ENCODE data around the gene TGM4.

The TGM4 gene

GRCh38 chr3:44883213-44883955, 9.0 kb downstream of the TGM4 start:
- DNase-seq: no peak

GRCh38 chr3:44883999-44884431, 9.6 kb downstream of the TGM4 start:
- no peak for DNase-seq

GRCh38 chr3:44885618-44886017, 11.2 kb downstream of the TGM4 start:
- no peak for DNase-seq

DNA sequence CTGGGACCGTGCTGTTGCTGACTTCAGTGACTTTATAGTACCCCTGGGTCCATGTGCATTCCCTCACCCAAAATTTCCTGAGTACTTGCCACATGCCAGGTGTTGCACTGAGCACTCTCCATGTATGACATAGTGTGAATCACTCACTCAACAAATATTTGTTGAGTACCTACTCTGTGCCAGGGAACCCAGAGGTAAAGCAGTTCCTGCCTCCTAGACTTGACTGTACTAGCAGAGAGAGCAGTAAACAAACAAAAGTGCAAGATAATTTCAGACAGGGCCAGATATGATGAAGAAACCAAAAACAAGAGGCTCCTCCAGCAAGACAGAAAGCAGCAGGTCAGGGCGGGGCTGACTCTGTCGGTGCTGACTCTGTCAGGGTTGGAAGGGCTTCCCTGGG, 12.2 kb downstream of the TGM4 start:
- no peak for DNase-seq

- no peak for DNase-seq
Measured at GRCh38 chr3:44887101-44887500, 12.7 kb downstream of the TGM4 start.

GRCh38 chr3:44890258-44890657, 15.8 kb downstream of the TGM4 start:
- no peak for DNase-seq

GRCh38 chr3:44890852-44891251, 16.4 kb downstream of the TGM4 start:
- no peak for DNase-seq

DNA sequence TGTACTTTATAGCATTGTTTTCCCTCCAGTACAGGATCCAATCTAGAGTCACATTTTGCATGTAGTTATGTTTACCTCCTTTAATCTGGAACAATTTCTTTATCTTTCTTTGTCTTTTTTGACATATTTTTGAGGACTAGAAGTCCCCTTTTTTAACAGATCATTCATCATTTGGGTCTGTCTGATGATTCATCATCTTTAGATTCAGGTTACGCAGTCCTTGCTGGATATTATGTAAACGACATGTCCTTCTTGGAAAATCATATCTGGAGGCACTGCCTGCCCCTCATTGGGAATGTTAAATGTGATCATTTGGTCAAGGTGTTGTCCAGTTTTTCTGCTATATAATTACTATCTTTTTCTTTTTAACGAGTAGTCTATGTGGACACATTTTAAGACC, 18.3 kb downstream of the TGM4 start:
- DNase-seq: no peak

GRCh38 chr3:44893097-44893496, 18.7 kb downstream of the TGM4 start:
- no peak for DNase-seq

- no peak for DNase-seq
Measured at GRCh38 chr3:44894485-44894884, 20.1 kb downstream of the TGM4 start.

- DNase-seq: no peak
Measured at GRCh38 chr3:44896440-44896839, 22.0 kb downstream of the TGM4 start.

GRCh38 chr3:44899683-44900367, 25.4 kb downstream of the TGM4 start:
- DNase-seq: no peak

DNA sequence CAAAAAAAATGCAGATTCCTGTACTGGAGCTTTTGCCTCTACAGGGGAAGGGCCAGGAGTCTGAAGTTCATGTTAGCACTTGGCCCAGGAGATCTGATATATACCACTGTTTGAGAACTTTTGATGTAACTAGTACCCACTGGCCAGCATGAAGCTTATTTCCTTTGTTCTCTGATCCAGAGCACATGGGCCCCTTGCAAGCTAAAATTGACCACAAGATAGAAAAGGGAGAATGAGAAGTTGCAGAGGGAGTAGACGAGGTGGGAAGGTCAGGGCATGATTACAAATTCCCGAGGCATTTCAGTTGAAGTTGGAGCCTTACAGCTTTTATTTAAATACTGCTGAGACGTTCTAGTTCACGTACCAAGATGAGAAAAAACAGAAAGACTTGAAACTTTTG, 28.2 kb downstream of the TGM4 start:
- DNase-seq: no peak

GRCh38 chr3:44903314-44903713, 28.9 kb downstream of the TGM4 start:
- DNase-seq: no peak

DNA sequence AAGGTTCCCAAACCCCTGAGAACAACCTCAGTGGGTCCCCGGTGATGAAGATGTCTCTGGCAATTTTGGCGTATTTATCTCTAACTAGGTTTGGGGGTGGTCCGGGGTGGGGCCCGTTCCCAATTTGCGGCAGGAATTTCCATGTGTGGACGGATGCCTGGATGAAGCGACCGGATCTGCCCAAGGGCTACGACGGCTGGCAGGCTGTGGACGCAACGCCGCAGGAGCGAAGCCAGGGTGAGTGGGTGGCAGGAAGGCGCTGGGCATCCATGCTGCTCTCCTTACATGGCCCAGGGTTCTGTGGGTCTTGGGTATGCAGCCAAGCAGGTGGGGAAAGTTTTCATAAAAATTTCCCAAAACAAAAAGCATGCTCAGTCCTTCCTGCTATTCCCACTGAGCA, 29.3 kb downstream of the TGM4 start:
- DNase-seq: no peak

- peak; percentile 5 for DNase-seq
Measured at GRCh38 chr3:44905446-44906157, 31.2 kb downstream of the TGM4 start.

DNA sequence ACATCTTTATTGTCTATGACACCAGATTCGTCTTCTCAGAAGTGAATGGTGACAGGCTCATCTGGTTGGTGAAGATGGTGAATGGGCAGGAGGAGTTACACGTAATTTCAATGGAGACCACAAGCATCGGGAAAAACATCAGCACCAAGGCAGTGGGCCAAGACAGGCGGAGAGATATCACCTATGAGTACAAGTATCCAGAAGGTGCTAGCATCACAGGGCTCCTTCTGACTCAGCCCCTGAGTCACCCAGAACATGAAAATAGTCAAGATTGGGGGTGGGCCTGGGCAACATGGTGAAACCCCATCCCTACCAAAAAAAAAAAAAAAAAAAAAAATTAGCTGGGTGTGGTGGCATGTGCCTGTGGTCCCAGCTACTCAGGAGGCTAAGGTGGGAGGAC, 32.6 kb downstream of the TGM4 start:
- DNase-seq: no peak

GRCh38 chr3:44907612-44908011, 33.2 kb downstream of the TGM4 start:
- no peak for DNase-seq

DNA sequence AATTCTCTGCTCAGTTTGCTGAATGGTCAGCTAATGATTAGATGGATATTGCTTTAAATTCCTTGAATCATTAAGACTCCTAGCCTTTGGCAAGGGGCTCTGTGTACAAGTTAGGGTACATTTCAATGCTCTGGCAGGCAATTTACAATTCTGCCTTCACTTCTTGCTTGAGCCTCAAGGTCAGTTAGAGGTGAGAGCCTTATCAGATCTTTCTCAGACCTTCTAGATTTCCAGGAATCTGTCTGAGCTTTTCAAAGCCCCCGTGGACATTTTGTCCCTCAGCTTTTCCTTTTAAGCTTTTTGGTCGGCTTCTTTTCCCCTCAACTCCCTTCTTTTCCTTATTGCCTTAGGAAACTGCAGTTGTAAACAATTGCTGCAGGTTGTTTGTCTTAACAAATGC, 34.7 kb downstream of the TGM4 start:
- no peak for DNase-seq

DNA sequence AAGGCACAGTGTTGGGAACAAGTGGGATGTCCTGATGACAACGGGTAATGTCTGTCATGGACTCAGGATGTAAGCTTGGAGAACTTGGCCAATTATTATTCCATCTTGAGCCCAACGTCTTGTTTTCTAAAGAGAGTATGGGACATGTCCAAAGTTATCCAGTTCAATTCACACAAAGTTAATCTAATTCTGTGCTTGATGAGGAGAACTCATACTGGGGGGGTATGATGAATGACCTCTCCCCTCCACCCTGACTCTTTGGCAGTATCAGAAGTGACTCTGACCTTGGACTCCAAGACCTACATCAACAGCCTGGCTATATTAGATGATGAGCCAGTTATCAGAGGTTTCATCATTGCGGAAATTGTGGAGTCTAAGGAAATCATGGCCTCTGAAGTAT, 36.3 kb downstream of the TGM4 start:
- DNase-seq: no peak

DNA sequence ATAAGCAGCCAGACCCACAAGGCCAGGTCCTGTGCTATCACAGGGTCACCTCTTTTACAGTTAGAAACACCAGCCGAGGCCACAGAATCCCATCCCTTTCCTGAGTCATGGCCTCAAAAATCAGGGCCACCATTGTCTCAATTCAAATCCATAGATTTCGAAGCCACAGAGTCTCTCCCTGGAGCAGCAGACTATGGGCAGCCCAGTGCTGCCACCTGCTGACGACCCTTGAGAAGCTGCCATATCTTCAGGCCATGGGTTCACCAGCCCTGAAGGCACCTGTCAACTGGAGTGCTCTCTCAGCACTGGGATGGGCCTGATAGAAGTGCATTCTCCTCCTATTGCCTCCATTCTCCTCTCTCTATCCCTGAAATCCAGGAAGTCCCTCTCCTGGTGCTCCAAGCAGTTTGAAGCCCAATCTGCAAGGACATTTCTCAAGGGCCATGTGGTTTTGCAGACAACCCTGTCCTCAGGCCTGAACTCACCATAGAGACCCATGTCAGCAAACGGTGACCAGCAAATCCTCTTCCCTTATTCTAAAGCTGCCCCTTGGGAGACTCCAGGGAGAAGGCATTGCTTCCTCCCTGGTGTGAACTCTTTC, 39.6 kb downstream of the TGM4 start:
- peak; percentile 79 for DNase-seq

- peak; percentile 33 for DNase-seq
Measured at GRCh38 chr3:44914936-44915335, 40.5 kb downstream of the TGM4 start.

DNA sequence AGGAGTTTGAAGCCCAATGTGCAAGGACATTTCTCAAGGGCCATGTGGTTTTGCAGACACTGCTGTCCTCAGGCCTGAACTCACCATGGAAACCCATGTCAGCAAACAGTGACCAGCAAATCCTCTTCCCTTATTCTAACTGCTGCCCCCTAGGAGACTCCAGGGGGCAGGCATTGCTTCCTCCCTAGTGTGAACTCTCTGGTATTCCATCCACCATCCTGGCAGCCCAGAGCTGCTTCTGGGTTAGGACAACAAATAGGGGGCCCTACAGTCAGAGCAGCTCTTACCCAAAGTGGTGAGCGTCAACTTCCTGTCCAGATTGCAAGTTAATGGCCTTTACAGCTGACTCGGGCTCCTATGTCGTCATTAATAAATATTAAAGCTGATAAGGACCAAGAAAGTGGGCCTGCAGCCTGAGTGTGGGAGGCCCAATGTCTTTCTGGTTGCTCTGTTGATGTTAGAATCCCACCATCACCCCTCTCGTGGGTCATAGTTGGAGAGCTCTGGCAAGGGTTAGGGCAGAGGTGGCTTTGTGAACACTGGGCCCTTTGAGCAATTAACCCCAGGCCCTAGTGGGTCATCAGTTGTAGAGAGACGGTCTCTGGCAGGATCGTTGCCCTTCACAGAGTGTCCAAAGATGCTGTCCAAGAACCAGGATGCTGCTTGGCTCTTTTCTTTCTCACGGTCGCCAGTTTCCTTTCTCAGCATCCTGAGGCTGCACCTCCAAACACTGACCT, 41.5 kb downstream of the TGM4 start:
- no peak for DNase-seq
